KG1 (cell line): Measurements from ENCODE around the gene TSPYL4.

Source experiments
- DNase-seq: peaks from one replicate; lab custom pipeline; 2025; lab: John Stamatoyannopoulos, UW

TSPYL4 gene

GRCh38 chr6:116271149-116271708, 17.4 kb upstream of the TSPYL4 start:
- DNase-seq: no peak

GRCh38 chr6:116268589-116269293, 14.9 kb upstream of the TSPYL4 start:
- peak; percentile 10 for DNase-seq

GRCh38 chr6:116267836-116268588, 14.1 kb upstream of the TSPYL4 start:
- DNase-seq: no peak

- DNase-seq: no peak
Measured at GRCh38 chr6:116266803-116267202, 12.9 kb upstream of the TSPYL4 start.

- DNase-seq: no peak
Measured at GRCh38 chr6:116265041-116265829, 11.4 kb upstream of the TSPYL4 start.

- DNase-seq: no peak
Measured at GRCh38 chr6:116263353-116263752, 9.5 kb upstream of the TSPYL4 start.

GRCh38 chr6:116258520-116258919, 4.6 kb upstream of the TSPYL4 start:
- DNase-seq: no peak

GRCh38 chr6:116256694-116257093, 2.8 kb upstream of the TSPYL4 start:
- no peak for DNase-seq

GRCh38 chr6:116255246-116255800, 1.4 kb upstream of the TSPYL4 start:
- DNase-seq: no peak

GRCh38 chr6:116254297-116255056, 602 bp upstream of the TSPYL4 start:
- DNase-seq: no peak

GRCh38 chr6:116253188-116253504, 729 bp downstream of the TSPYL4 start:
- DNase-seq: no peak

GRCh38 chr6:116251568-116252384, 2.1 kb downstream of the TSPYL4 start:
- DNase-seq: no peak

- no peak for DNase-seq
Measured at GRCh38 chr6:116248577-116248976, 5.3 kb downstream of the TSPYL4 start.

GRCh38 chr6:116247285-116247684, 6.6 kb downstream of the TSPYL4 start:
- no peak for DNase-seq

- no peak for DNase-seq
Measured at GRCh38 chr6:116246089-116246488, 7.8 kb downstream of the TSPYL4 start.

- DNase-seq: no peak
Measured at GRCh38 chr6:116244284-116244683, 9.6 kb downstream of the TSPYL4 start.

- no peak for DNase-seq
Measured at GRCh38 chr6:116239856-116240255, 14.0 kb downstream of the TSPYL4 start.

GRCh38 chr6:116239256-116239655, 14.6 kb downstream of the TSPYL4 start:
- DNase-seq: no peak

- no peak for DNase-seq
Measured at GRCh38 chr6:116238083-116238482, 15.8 kb downstream of the TSPYL4 start.

- DNase-seq: no peak
Measured at GRCh38 chr6:116234689-116235088, 19.2 kb downstream of the TSPYL4 start.
